GM18907 (cell line): ENCODE data around the gene GPX8.

Source experiments
- ATAC-seq: cut with Tn5 transposase; IDR thresholded peaks from one replicate; pipeline ENCODE4 v1.9.1; 2021; ENCODE audit warnings: mild to moderate bottlenecking, moderate library complexity; ENCODE audit not compliant: unreplicated experiment

GPX8 gene

GRCh38 chr5:55172051-55172899 lies 12.3 kb downstream of the GPX8 start:
- peak; percentile 67 for ATAC-seq

- peak; percentile 84 for ATAC-seq
Observed at GRCh38 chr5:55172937-55173686, 13.1 kb downstream of the GPX8 start, which contains the start of gene CDC20B. TSS of gene CDC20B (minus strand) at chr5:55173177. CDS start at chr5:55173000, 177 bp downstream.

- peak; percentile 29 for ATAC-seq
Observed at GRCh38 chr5:55173687-55174230, 13.8 kb downstream of the GPX8 start.

GRCh38 chr5:55175781-55176175 lies 15.8 kb downstream of the GPX8 start:
- ATAC-seq, result no peak

- ATAC-seq, result no peak
Observed at GRCh38 chr5:55176176-55176818, 16.3 kb downstream of the GPX8 start.

GRCh38 chr5:55177078-55177477 lies 17.1 kb downstream of the GPX8 start:
- ATAC-seq, result no peak

- no peak for ATAC-seq
Observed at GRCh38 chr5:55180016-55180415, 20.0 kb downstream of the GPX8 start.

GRCh38 chr5:55187370-55187769 lies 27.4 kb downstream of the GPX8 start:
- ATAC-seq, result no peak

- no peak for ATAC-seq
Observed at GRCh38 chr5:55188656-55189540, 28.9 kb downstream of the GPX8 start.

- no peak for ATAC-seq
Observed at GRCh38 chr5:55191165-55191564, 31.2 kb downstream of the GPX8 start.

- no peak for ATAC-seq
Observed at GRCh38 chr5:55205001-55205400, 45.0 kb downstream of the GPX8 start.

- ATAC-seq, result no peak
Observed at GRCh38 chr5:55211184-55211874, 51.4 kb downstream of the GPX8 start.
